GM21423 (cell line): ENCODE results near the gene OXSR1.
"Not testable (repeated sequence)": the region's sequence is repeated elsewhere in the genome, so short reads cannot be mapped to it uniquely, and the experiment has no call there.

Experiments used
- ATAC-seq: cut with Tn5 transposase; IDR thresholded peaks from one replicate; pipeline ENCODE4 v1.9.1; 2021; ENCODE audit warnings: mild to moderate bottlenecking, moderate library complexity; ENCODE audit not compliant: unreplicated experiment

OXSR1 gene

DNA sequence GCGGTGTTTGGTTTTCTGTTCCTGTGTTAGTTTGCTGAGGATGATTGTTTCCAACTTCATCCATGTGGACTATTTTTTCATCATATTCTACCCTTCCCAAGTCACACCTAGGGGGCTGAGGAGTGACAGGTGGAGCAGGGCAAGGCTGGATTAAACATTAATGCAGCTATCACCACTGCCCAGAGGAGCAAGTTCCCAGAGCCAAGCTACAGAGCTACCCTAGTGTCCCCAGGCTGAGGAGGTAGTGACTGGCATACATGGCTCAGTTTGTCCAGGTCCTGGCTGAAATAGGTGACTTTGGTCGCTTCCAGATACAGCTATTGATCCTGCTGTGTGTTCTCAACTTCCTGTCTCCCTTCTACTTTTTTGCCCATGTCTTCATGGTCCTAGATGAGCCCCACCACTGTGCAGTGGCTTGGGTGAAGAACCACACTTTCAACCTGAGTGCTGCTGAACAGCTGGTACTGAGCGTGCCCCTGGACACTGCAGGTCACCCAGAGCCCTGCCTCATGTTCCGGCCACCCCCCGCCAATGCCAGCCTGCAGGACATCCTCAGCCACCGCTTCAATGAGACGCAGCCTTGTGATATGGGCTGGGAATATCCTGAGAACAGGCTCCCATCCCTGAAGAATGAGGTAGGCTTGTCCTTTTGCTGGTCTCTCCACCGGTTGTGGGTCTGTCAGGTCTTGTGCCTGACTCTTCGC, 100.4 kb downstream of the OXSR1 start, which contains the start of gene SLC22A13:
Gene SLC22A13, plus strand, starts transcription at position 209 of the 704 bp plus-strand sequence. Its CDS starts 49 bp downstream, at position 258.
- ATAC-seq: no peak

DNA sequence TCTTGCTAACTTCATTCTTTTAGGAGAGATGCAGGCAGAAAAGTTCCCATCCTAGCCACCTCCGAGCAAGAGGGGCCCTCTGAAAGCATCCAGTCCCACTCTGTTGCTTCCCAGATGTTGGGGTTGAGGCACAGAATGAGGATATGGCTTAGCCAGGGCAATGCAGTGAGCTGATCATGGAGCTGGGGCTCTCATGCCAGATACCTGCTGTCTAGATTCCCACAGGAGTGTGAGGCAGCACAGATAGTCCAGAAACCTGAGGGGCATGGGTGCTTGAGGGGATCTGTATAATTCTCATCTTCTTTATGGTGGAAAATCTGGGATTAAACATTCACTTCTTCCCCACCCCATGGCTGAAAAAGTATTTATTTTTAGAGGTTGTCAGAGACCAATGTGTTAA, 101.5 kb downstream of the OXSR1 start:
- no peak for ATAC-seq

DNA sequence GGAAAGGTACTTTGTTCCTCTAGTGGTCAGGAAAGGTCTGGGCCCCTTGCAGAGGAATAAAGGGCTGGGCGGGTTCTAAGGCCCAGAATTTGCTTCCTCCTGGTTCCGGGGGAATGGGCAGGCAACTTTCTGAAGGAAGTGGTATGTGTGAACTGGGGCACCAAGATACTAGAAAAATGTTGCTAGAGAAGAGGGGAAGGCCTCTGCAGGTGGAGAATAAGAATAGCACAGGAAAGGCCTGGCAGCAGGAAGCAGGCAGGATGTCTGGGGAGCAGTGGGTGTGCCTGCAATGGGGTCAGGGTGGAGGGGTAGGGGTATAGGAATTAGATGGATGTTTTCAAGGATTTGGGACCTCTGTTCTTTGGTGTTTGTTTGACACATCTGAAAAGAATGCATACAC, 102.3 kb downstream of the OXSR1 start:
- ATAC-seq: no peak

DNA sequence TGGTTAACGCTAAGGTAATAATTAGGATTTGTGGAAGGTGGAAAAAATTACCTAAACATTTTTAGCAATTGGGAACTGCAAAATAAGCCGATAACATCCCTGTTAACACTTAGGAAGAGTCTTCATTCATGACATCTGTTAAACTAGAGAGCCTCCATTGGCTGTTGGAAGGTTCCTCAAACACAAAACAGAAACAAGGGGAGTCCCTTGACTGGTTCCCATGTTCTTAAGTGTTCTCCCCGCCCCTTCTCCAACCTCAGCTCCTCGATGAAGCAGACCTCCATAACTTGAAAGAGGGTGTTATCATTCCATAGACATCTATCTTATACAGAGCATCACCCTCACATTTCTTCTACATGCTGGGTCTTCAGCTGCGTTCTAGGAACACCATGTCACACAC, 102.8 kb downstream of the OXSR1 start:
- peak; percentile 7 for ATAC-seq

DNA sequence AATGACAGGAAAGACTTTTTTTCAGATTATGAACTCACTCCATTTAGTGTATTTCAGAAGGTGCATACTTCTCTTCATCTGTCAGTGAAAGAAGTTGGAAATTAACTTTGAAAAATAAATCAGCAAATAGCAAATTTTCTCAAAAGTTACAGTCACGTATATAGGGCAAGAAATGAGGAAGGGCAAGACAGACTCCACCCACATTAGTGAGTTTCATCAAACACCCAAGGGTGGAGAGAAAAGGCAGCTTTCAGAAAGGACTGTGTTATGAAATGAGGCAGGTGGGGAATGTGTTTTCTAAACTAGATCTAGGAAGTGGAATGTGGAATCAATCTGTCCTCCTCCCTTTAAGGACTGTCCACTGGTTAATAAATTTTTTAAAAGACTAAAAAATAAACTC, 103.2 kb downstream of the OXSR1 start:
- peak; percentile 46 for ATAC-seq

DNA sequence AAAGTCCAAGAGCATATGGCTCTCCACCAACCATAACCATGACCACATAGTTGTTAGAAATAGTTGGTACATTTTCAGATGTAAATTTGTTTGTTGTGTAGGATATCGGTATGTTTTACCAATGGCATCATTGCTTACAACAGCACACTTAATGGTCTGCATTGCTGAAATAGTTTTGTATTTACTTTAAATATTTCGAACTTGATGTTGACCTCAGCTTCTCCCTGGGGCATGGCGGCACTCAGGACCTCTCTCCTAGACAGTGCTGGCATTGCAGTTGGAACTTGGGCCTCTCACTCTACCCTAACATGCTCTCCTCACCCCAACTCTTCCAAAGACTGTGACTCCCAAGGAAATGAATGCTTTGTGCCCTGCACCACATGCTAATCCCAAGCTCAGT, 105.3 kb downstream of the OXSR1 start:
- no peak for ATAC-seq

DNA sequence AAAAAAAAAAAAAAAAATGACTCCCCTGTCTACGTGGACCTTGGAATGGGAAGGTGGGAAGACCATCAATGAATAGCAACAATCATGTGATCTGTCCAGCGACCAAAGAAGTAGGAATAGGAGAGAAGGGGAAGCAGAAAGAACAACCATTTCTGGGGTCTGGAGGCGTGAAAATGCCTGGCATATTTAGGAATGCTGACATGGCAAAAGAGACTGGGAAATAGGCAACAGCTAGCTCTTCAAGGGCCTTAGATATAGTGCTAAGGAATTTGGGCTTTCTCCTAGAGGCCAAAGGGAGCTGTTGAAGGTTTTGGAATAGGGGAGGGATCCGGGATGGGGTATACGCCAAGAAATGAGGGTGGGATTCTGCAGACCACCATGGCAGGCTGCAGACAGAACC, 106.2 kb downstream of the OXSR1 start:
- no peak for ATAC-seq

DNA sequence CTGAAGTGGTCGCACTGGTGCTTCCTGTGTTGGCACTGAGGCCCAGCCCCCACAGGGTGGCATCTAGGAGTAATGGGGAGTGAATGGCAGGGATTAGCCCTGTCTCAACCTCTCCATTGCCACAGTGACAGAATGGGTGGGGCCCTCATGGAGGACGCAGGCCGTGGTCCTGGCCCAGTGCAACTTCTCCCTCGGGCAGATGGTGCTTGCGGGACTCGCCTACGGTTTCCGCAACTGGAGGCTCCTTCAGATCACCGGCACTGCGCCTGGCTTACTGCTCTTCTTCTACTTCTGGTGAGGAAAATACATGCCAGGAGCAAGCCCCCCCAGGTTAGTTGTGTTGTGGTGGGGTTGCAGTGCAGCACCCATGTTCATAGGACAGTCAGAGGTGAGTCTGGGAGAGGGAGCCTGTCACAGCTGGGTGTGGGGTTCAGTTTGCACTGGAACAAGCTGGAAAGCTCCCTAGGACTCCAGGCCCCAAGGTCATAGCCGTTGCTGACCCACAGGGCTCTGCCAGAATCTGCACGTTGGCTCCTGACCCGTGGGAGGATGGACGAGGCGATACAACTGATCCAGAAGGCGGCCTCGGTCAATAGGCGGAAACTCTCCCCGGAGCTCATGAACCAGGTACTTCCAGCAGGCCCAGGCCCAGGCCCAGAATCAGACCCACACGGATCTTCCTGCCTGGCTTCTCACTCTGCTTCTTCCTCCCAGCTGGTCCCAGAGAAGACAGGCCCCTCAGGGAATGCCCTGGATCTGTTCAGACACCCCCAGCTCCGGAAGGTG, 109.7 kb downstream of the OXSR1 start:
- ATAC-seq: no peak

DNA sequence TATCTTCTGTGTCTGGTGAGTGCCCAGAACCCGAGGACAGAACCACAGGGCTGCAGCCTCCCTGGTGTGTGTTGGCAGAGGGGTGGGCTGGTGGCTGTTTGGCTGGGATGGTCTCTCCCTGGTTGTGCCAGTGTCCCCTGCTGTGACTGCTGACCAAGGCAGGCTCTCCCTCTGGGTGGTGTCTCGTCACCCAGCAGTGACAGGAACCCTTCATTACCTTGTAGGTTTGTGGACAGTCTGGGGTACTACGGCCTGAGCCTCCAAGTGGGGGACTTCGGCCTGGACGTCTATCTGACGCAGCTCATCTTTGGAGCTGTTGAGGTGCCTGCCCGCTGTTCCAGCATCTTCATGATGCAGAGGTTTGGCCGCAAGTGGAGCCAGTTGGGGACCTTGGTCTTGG, 110.3 kb downstream of the OXSR1 start:
- no peak for ATAC-seq

DNA sequence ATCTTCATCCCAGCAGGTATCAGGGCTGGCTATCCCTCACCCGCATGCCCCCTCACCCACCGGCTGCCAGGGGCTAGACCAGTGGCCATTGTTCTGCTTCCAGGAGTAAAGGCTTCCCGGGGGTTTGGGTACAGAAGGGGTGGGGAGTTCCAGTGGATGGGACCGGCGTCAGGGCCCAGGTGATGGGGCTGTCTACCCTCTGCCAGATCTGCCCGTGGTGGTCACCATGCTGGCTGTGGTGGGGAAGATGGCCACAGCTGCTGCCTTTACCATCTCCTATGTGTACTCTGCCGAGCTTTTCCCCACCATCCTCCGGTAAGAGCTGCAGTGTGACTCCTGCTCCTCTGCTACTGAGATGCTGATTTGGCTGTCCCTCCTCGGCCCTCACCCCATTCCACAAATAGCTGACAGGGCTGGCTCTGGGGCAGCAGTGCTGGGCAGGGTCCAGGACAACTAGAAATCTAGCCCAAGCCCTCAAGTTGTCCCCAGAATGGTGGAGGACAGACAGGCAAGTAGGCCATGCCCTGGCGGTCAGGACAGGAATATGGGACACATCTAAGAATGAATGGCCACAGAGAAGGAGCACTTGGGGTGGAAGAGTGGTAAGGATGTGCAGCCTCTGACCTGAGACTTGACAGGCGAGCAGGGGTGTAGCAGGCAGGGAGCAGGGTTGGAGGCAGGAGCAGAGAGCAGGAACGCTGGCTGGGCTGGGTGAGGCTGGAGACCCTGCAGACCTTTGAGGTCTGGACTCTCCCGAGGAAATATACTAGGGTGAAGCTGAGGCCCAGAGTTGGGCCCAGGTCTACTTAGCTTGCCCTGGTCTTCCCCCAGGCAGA, 111.0 kb downstream of the OXSR1 start:
- no peak for ATAC-seq

DNA sequence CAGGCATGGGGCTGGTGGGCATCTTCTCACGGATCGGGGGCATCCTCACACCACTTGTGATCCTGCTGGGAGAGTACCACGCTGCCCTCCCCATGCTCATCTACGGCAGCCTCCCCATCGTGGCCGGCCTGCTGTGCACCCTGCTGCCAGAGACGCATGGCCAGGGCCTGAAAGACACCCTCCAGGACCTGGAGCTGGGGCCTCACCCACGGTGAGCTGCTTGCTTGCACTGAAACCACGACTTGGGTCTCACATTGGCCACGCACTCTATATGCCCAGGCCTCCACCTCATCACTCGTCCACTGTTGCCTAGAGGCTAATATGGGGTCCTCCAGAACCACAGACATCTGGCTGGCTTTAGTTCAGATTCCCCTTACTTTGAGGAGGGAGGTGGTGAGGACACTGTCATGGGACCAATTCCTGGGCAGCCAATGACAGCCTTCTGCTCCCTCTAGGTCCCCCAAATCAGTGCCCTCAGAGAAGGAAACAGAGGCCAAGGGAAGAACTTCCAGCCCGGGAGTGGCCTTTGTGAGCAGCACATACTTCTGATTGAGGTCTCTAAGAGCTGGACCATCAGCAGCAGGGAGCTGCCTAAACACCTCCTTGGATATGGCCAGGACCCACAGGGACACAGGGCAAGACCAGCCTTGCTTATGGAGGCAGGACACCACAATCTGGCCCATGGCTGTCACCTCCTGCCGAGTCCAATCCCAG, 111.7 kb downstream of the OXSR1 start:
- ATAC-seq: no peak

DNA sequence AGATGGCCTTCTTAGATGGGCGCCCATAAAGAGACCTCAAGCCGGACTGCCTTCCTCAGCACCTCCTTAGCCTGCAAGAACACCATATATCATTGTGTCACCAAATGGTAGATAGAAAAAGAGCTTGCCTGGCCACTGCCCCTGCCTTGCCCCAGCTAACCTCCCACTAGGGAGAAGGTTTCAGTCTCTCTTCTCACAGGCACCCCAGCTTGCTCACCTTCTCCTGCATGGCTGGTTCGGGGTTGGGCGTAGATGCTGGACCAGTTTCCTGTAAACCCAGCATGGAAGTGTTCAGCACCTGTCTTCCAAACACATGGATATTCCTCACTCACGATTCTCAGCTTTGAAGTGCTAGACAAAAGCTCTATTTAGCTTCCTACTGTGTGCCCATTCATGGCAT, 113.5 kb downstream of the OXSR1 start:
- ATAC-seq: no peak

DNA sequence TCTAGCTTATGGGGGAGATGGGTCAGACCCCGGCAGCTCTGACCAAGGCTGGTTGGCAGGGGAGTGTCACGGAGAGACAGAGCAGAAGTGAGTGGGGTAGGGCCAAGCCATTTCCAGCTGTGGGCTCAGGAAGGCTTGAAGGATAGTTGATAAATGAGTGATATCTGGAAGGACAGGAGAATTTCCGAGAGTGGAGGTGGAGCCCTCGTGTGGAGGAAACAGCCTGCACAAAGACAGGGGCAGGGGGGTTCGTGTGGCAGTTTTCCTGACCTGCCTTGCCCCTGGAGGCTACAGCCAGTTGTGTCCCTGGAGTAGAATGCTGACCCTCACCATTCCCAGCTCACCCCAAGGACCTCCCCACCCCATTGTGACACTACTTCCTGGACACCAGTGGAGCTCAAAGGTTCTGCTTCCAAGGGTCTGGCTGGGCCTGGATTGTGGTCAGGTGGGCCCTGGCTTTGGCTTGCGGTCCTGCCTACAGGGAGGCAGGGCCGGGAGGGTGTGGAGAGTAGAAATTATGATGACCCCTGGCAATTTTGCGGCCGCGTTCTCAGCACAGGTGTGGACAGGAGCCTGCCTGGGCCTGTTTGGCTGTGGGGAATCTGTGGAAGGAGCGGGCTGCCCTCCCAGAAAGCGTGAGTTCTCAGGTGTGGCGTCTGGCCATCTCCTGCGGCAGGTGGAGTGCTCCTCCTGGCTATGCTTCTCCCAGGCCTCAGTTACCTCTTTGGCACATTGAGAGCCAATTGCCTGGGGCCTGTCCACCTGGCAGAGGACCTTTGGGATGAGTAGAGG, 116.8 kb downstream of the OXSR1 start, which contains the start of gene SLC22A14:
Gene SLC22A14, plus strand, starts transcription at position 400 of the 792 bp plus-strand sequence. CDS start 23,733 bp downstream, outside the sequence.
- ATAC-seq: no peak

DNA sequence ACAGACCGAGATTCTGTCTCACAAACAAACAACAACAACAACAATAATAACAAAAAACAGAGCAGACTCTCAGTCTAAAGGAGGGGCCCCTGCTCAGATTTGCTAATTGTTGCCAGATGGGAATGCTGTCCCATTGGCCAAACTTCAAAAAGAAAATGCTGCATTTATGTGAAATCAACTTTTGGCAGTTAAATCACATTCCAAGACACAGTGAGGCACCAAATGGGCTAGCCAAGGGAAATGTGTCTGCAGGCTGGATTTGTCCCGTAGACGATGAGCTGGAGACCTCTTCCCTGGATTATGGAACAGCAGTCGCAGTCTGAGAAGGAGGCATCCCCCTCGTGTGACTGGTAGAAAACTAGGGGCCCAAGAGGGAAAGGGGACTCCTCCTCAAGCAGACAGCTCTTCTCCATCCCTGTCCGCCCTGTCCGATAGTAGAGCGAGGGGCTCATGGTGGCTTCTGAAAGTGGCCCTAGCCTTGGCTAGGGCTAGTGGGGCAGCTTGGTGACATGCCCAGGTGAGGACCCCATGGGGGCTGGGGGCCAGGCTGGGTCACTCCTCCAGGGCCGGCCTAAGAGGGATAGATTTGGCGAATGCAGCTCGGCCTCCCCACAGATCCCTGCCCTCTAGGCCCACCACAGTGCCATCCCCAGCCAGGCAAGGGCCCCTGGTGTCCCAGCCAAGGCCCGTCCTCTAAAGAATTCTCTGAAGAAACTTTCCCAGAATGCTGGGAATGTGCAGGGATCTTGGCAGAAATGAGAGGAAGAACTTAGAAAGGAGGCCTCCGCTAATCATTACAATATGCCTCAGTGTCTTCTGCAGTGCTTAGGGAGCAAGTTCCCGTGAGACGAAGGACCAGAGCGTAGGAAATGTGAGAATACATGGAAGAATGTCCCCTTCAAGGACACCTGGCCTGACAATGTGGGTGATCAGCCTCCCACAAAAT, 118.7 kb downstream of the OXSR1 start:
- no peak for ATAC-seq

DNA sequence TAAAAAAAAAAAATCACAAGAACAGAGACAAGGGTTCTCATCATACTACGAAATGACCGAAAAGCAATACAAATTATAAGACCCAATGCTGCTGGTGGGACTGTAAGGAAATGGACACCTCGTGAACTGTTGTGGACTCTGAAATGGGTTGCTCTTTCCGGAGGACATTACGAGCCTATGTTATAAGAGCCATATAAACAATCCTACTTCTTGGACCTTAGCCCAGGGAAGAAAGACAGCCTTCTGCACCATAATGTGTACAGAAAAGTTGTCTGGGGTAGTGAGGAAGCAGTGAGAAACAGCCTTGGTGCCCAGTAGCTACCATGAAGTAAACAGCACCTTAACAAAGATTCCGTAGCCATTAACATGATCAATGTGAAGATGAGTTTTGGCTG, 119.4 kb downstream of the OXSR1 start:
- ATAC-seq: no peak

DNA sequence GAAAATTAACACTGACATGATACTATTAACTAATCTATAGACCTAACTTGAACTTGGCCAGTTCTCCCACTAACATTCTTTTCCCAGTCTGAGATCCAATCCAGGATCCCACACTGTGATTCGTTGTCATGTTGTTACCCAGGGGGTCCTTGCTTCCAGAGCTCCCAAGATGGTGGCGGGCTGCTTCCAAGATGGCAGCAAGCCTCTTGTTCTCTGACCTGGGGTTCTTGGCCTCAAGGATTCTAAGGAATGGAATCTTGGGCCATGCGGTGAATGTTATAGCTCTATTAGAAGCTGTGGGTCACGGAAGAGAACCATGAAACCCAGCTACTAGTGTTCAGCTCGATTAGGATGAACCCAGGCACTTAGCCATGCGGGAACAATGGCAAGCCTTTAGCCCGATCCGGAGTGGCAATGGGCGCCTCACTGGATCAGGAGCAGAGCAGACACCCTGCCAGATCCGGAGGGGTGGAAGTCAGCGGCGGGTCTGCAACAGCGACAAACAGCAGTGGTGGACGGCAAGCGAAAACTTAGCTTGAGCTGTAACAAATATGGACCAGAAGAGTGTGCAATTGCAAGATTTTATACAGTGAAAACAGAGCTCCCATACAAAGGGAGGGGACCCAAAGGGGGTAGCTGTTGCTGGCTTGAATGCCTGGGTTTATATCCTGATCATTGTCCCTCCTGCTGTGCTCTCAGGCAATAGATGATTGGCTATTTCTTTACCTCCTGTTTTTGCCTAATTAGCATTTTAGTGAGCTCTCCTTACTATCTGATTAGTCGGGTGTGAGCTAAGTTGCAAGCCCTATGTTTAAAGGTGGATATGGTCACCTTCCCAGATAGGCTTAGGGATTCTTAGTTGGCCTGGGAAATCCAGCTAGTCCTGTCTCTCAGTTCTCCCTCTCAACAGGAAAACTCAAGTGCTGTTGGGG, 124.2 kb downstream of the OXSR1 start:
- not testable (repeated sequence) for ATAC-seq

DNA sequence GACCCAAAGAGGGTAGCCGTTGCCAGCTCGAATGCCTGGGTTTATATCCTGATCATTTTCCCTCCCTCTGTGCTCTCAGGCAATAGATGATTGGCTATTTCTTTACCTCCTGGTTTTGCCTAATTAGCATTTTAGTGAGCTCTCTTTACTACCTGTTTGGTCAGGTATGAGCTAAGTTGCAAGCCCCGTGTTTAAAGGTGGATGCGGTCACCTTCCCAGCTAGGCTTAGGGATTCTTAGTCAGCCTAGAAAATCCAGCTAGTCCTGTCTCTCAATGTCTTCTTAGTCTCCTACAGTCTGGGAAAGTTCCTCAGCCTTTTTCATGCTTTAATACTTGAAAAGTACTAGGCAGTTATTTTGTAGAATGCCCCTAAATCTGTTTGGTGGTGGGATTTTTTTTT, 131.7 kb downstream of the OXSR1 start:
- ATAC-seq: not testable (repeated sequence)

DNA sequence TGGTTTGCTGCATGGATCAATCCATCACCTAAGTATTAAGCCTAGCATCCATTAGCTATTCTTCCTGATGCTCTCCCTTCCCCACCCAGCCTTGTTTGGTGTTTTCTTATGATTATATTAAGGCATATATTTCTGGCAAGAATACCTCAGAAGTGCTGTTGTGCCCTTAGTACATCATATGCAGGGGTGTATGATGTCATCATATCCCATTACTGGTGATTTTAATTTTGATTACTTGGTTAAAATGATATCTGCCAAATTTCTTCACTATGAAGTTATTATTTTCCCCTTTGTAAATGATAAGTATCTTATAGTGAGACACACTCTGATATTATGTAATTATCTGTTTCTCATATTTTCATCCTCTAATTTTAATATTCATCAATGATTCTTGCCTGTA, 132.2 kb downstream of the OXSR1 start:
- no peak for ATAC-seq
